Stimulated activated CD8-positive, alpha-beta memory T cell treated with anti-CD3 and anti-CD28 coated beads, Interleukin-2, amount 100 ng/mL, for 48 hours (primary cell): ENCODE measurements around the gene EMSY.
"Not testable (repeated sequence)": the region's sequence is repeated elsewhere in the genome, so short reads cannot be mapped to it uniquely, and the experiment has no call there.

Experiments
- DNase-seq, 2 donors: peaks; one replicate each; pipeline ENCODE4 v3.0.0-alpha.2; 2020; ENCODE audit warnings: low read depth in 2 of 2

EMSY gene

DNA sequence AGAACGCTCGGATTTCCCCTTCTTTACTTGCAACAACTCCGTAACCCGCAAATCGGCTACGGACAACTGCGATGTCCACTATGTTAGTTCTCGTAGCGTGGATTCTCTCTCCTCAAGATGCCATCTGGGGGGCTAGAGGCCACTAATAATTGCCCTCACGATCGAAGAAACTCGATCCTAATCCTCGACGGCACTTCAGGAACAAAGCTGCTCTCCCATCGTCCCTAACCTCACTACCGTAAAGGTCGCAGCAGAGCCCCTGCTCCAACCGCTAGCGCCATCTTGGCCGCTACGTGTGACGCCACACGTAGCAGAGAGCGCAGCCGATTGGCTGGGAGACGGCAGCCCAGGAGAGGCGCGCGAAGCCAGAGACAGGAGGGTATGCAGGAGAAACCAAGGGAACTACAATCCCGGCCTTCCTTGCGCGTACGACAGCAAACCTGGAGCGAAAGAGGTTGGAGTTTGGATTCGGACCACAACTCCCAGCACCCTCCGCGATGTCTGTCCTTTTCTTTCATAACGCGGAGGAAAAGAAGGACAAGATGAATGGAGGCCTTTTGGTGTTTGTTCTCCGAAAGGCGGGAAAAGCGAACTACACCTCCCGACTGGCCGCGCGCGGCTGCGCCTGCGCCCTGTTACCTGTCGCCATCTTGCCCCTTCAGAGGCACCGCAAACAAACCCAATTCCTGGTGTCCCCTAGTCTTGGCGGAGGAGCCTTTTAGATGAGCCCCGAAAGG, at the start of gene EMSY:
EMSY (plus strand) TSS at position 635 of the 737 bp plus-strand sequence. CDS start 1,921 bp downstream, outside the sequence.
- peak; percentile 84 for DNase-seq

GRCh38 chr11:76395296-76395695, 49.5 kb upstream of the EMSY start:
- no peak for DNase-seq

GRCh38 chr11:76397383-76397782, 47.4 kb upstream of the EMSY start:
- DNase-seq = no peak

DNA sequence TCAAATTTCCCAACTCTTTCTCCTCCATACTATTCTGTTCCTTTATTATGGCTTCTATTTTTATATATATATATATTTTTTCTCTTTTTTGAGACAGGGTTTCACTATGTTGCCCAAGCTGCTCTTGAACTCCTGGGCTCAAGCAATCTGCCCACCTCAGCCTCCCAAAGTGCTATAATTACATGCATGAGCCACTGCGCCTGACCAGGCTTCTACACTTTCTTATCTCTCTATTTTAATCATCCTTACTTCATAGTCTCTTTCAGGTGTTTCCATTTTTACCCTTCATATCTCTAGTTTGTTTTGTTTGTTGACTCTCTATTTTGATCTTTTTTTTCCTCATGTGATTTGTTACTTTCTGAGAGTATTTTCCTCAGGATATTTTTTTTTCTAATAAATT, 43.9 kb upstream of the EMSY start:
- no peak for DNase-seq

- not testable (repeated sequence) for DNase-seq
Observed at GRCh38 chr11:76401484-76401883, 43.3 kb upstream of the EMSY start.

DNA sequence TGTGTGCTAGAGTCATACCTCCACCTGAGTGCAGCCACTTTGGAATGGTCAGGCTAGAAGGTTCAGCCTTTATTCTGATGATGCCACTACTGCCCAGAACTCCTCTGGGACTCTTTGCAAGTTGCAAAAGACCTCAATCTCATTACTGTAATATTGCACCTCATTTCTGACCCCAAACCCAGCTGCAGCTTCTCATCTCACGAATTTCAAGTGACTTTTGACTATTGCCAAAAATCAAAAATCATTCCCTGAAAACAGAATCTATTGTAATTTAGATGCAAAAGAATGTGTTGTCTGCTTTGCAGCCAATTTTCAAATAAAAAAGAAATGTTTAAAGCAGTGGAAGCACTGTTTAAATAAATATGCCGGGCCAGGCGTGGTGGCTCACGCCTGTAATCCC, 38.5 kb upstream of the EMSY start:
- DNase-seq = no peak

- no peak for DNase-seq
Observed at GRCh38 chr11:76408171-76408965, 36.5 kb upstream of the EMSY start.

DNA sequence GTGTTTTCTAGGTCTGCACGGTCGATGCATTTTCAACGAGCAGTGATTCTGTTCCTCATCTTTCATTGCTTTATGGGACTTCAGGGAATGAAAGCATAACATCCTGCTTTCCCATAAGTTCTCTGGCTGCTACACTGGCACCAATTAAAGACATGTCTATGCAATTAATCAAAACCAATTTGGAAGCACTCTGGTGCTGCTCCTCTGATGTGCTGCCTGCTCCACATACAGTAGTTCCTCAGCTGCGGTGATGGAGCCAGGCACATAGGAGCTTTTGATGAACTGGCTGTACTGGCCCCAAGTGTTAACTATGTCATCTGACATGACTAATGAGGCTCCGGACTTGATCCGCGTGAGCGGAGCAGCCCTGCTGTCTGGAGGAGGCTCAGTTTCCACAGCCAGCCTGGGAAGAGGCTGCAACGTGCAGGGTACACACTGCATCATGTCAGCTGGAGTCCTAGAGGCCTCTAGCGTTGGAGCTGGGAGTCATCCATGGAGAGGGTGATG, 33.9 kb upstream of the EMSY start:
- no peak for DNase-seq

DNA sequence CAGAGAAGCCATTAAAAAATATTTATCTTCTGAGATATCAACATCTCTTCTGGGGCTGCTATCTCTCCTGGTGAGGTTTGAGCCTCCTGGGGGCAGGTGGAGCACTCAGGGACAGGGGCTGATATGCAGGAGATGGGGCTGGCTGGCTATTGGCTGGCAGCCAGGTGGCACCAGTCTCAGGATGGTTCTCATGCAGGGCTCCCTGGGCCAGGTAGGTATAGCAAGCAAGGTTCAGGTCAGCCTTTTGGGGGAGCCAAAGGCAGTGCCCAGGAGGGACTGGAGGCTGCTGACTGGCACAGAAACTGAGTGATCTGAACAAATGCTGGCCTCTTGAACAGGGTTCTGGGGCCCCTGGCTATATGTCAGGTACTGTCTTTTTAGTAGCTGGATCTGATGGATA, 29.7 kb upstream of the EMSY start:
- DNase-seq = no peak

DNA sequence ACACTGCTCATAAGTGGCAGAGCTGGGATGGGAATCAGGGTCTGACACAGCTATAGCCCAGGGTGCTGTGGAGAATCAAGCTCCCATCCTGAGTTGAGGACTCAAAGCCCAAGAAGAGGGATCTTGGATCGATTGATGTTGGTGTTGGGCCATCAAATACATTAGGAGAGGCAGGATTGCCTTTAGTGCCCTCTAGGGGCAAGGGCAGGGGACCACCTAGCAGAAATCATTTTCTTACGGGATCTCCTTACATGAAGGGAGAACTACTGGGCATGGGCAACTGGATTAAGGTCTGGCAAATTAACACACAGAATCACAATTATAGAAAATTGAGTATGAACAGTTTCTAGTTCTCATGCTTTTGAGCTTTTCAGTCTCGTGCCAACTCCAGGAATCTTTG, 24.9 kb upstream of the EMSY start:
- DNase-seq = no peak

DNA sequence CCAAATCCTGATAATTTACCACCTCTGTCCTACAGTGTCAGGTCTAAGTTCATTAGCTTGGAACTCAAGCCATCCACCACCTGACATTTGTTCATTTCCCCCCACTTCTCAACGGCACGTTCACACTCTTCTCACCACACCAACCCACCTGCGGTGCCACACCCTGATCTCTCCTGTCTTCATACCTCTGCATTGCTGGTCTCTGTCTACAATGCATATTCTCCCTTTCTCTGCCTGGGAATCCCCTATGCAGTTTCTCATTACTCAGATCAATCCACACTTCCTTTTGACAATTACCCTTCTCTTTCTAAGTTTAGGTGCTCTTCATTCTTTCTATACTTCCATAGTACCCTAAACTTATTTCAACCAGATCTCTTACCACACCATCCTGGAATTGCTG, 20.4 kb upstream of the EMSY start:
- DNase-seq = peak in 1 of 2 donors; percentile 5

- no peak for DNase-seq
Observed at GRCh38 chr11:76424891-76425290, 19.9 kb upstream of the EMSY start.

DNA sequence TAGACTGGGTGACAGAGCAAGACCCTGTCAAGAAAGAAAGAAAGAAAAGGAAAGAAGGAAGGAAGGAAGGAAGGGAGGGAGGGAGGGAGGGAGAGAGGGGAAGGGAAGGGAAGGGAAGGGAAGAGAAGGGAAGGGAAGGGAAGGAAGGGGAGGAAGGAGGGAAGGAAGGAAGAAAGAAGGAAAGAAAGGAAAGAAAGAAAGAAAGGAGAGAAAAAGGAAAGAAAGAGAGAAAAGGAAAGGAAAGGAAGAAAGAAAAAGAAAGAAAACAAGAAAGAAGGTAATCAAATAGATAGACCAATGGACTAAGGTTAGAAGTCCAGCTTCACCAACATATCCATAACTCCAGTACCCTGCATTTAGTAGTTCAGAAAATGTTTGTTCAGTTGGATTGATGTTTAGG, 18.2 kb upstream of the EMSY start:
- DNase-seq = no peak

DNA sequence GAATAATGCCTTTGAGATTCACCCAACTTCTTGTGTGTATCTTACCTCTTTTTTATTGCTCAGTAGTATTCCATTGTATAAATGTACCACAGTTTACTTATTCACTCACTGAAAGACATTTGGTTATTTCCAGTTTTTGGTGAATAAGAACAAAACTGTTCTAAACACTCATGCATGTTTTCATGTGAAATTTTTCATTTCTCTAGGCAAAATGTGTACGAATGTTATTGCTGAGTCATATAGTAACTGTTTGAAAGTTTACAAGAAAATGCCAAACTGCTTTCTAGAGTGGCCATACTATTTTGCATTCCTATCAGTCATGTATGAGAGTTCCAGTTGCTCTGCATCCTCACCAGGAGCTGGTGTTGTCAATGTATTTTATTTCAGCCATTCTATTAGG, 8.8 kb upstream of the EMSY start:
- no peak for DNase-seq

GRCh38 chr11:76443268-76443980, 1.4 kb upstream of the EMSY start:
- DNase-seq = no peak

GRCh38 chr11:76444065-76444383, 794 bp upstream of the EMSY start:
- no peak for DNase-seq

DNA sequence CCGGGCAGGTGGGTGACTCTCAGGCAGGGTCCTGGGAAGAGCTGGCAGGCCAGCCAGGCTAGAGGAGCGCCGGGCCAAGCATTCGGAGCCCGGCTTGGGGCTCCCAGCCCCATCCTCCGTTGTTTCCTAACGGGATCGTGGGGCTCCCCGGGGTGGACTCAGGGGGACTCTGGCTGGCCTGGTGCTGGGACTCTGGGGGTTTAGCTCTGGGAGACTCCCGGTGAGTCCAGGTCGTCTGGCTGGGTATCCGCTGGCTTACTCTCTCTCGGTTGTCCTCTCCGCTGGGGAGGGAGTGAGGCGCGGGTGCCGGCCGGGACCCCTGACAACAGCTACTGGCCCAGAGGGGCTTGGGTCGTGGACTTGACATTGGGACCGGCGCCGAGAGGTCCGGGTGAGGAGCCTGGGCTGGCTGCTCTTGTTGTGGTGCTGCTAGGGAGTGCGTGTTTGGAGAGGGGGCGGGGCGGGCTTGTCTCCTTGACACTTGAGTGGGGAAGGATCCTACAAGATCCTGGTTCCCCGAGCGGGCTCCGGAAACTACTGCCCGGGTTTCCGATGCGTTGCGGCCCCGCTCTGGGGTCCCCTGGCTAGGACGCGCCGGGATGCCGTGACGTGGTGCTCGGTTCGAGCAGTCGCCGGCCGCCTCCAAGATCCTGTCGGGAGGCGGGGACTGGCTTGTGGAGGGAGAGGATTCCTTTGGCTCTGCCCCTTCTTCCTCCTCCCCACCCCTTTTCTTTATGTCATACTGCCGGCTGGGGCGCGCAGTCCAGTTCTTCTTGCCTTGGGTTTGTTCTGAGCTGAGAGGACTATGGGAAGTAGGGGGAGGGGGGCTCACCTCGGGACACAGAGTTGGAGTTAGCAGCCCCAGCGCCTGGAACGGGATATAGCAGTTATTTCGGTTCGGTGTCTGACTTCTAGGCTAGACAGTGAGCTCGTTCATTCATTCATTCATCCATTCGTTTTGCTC, 585 bp downstream of the EMSY start:
- peak; percentile 34 to 48 for DNase-seq

DNA sequence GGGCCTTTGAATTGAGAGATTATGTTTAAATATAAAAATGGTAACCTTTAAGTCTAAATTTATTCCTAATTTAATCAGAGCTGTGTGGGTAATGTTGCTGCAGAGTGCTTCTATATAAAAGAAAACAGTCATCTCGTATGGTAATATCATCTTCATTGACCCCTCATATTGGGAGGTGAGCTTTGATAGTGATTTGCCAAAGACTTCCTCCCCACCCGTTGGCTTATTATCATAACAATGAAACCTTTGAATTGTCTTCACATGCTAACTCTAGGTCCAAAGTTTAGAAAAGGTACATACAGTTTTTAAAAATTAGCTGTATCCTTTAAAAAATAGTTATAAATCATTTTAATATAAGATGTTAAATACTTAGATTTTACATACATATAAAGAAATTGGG, 3.7 kb downstream of the EMSY start:
- no peak for DNase-seq

DNA sequence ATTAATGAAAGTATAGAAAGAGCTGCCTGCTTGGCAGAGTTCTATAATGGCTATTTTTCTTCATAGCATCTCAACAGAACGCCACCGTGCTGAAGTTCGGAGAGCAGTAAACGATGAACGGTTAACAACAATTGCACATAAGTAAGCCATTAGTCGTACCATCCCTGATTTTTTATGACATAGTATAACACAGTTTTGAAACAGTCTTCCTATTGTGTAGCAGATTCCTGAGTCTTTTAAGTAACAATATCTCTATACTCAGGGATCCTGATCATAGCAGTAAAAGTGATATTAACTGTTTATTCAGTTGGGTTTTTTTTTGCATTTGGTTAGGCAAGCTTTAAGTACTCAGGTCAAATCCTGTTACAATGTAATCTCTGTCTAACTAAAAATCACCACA, 8.4 kb downstream of the EMSY start:
- DNase-seq = no peak

DNA sequence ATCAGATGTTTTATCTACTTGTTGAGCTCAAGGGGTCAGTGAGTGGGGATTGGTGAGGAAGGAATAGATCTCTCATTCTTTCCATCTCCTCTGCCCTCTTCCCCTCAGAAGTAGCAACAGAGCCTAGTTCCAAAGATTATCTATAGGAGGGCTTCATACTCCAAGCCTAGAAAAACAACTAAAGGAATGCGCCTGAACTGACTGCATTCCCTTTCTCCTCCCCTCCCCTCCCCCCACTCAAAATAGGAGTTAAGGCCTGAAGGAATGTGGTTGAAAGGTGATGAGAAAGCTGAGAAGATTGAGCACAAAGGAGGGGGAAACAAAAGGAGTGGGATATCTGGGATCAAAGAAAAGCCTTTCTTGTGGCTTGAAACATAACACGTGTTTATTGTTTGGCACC, 10.5 kb downstream of the EMSY start:
- DNase-seq = no peak

DNA sequence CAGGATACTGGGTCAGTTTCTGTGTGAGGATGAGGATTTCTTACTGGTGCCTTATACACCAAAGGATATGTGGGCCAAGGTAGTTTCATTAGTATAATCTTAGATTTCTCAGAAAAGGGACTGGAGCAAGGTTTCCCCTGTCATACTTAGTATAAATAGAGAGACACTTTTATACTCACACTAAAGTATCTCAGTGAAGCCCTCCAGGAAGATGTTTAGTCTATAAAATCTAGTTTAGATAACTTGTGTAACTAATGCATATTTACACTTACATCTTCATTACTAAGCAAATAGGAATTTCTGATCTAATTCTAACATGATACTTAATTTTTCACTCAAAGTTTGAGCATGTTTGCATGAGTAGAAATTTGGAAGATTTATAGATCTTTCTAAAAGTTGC, 11.1 kb downstream of the EMSY start:
- DNase-seq = no peak
